ENCODE measurements around the gene PEX5. TPM values are rescaled to one million over a fixed set of nuclear protein-coding genes. Genes with fewer than 3 reads are reported as not detected.
"Not testable (repeated sequence)": the region's sequence is repeated elsewhere in the genome, so short reads cannot be mapped to it uniquely, and the experiment has no call there.

Gene PEX5
- total RNA-seq, 1 donor from 2014 or later = 50.2 TPM

DNA sequence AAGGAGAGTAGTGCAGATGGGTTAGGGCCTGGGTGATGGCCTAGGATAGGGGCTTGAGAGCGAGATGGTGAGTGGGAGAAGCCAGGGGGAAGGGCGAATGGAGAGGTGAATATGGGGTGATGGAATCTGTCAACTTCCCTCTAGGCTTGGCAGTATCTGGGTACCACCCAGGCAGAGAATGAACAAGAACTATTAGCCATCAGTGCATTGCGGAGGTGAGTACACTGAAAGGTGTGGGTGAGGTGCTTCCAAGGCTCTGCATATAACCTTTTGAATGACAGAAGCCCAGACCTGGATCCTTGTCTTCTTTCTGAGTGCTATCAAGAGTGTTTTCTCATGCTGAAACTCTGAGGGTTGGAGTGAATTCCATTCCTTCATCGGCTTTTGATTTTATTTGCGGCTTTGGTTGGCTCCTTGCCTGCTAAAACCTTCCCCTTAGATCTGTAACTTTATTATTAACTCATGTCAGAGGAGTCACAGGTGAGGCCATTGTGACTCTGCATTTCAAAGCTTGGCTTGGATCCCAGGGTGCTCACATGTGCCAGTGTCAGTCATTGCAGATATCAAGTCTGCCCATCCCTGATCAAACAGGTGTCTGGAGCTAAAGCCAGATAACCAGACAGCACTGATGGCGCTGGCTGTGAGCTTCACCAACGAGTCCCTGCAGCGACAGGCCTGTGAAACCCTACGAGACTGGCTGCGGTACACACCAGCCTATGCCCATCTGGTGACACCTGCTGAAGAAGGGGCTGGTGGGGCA, 18.6 kb downstream of the PEX5 start:
- no peak overlapping the region for H3K4me3 Mint-ChIP-seq
- H3K9me3 Mint-ChIP-seq = peaks cover 10% of the 10 kb centered on the region
- DNase-seq (ENCODE audit: extremely low spot score, unreplicated experiment) = no peak
- H3K27me3 Mint-ChIP-seq = no peaks in the 10 kb centered on the region
- TF ChIP-seq, protein P1, sequence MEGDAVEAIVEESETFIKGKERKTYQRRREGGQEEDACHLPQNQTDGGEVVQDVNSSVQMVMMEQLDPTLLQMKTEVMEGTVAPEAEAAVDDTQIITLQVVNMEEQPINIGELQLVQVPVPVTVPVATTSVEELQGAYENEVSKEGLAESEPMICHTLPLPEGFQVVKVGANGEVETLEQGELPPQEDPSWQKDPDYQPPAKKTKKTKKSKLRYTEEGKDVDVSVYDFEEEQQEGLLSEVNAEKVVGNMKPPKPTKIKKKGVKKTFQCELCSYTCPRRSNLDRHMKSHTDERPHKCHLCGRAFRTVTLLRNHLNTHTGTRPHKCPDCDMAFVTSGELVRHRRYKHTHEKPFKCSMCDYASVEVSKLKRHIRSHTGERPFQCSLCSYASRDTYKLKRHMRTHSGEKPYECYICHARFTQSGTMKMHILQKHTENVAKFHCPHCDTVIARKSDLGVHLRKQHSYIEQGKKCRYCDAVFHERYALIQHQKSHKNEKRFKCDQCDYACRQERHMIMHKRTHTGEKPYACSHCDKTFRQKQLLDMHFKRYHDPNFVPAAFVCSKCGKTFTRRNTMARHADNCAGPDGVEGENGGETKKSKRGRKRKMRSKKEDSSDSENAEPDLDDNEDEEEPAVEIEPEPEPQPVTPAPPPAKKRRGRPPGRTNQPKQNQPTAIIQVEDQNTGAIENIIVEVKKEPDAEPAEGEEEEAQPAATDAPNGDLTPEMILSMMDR (conservative IDR thresholded peaks at IDR 0.05) = no peak
- H3K36me3 Mint-ChIP-seq = peaks cover 79% of the 10 kb centered on the region
- no peaks in the 10 kb centered on the region for H3K4me1 Mint-ChIP-seq (ENCODE audit: unreplicated experiment)
- H3K27ac Mint-ChIP-seq = no peak overlapping the region

DNA sequence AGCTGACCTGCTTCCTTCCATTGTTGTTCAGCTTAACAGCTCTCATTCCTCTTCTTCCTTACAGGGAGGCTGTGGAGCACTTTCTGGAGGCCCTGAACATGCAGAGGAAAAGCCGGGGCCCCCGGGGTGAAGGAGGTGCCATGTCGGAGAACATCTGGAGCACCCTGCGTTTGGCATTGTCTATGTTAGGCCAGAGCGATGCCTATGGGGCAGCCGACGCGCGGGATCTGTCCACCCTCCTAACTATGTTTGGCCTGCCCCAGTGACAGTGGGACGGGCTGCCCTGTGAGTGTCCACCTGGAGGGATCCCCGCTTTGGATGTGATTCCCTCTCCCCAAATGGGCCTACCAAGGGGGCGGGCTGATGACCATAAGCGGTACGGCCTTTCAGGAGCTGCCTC, 20.5 kb downstream of the PEX5 start:
- Mint-ChIP-seq H3K27ac (no peak overlapping the region), H3K4me1 (ENCODE audit: unreplicated experiment) (no peaks in the 10 kb centered on the region), H3K36me3 (peaks cover 69% of the 10 kb centered on the region), H3K9me3 (peaks cover 10% of the 10 kb centered on the region), H3K27me3 (no peaks in the 10 kb centered on the region), H3K4me3 (no peak overlapping the region)
- no peak for DNase-seq (ENCODE audit: extremely low spot score, unreplicated experiment)
- TF ChIP-seq, protein P1 (conservative IDR thresholded peaks at IDR 0.05) = no peak

DNA sequence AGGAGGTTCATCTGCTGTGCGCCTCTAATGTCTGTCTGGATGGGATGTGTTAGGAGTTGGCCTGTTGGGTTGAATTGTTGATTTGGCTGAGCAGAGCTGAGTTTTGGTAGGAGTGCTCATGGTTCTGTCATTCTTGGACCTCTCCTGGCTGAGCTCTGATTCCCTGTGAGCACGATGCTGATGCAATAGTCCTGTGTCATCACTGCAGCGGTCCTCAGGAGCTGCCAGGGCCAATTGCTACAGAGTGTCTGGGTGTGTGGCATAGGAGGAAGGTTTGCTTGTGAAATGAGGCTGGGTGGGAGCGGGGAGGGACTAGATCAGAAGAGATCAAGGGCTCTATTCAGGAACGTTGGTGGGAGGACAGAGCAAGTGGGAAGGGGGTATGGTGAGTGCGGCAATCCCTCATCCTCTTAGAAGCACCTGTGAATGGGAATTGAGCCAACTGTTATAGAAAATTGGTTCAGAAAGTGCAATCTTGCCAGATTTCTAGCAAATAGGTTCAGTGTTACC, 21.2 kb downstream of the PEX5 start:
- TF ChIP-seq, protein P1 (conservative IDR thresholded peaks at IDR 0.05) = no peak
- H3K4me3 Mint-ChIP-seq = no peak overlapping the region
- no peak for DNase-seq (ENCODE audit: extremely low spot score, unreplicated experiment)

DNA sequence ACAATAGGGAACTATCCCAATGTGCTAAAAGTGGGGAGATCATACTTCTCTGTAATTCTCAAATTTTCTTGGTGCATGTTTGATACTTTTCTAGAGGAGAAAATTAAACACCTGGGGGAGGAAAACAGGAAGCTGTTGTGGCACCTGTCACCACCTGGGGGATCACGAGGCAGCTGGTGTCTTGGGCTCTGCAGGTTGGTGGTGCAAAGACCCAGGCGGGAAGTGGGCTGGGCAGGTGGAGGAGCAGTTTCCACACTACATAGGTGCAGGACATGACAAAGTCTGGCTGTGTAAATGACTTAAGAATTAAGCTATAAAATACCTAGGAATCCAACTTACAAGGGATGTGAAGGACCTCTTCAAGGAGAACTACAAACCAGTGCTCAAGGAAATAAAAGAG, 23.2 kb downstream of the PEX5 start:
- TF ChIP-seq, protein P1 (conservative IDR thresholded peaks at IDR 0.05) = no peak
- Mint-ChIP-seq H3K27ac (no peak overlapping the region), H3K4me3 (no peak overlapping the region), H3K9me3 (peaks cover 10% of the 10 kb centered on the region), H3K27me3 (no peaks in the 10 kb centered on the region), H3K4me1 (ENCODE audit: unreplicated experiment) (no peaks in the 10 kb centered on the region), H3K36me3 (peaks cover 45% of the 10 kb centered on the region)
- DNase-seq (ENCODE audit: extremely low spot score, unreplicated experiment) = no peak

More for the DNA sequence above, 21.2 kb downstream of the PEX5 start:
- Mint-ChIP-seq H3K36me3 (peaks cover 62% of the 10 kb centered on the region), H3K27me3 (no peaks in the 10 kb centered on the region), H3K4me1 (ENCODE audit: unreplicated experiment) (no peaks in the 10 kb centered on the region), H3K27ac (no peak overlapping the region), H3K9me3 (peaks cover 10% of the 10 kb centered on the region)

DNA sequence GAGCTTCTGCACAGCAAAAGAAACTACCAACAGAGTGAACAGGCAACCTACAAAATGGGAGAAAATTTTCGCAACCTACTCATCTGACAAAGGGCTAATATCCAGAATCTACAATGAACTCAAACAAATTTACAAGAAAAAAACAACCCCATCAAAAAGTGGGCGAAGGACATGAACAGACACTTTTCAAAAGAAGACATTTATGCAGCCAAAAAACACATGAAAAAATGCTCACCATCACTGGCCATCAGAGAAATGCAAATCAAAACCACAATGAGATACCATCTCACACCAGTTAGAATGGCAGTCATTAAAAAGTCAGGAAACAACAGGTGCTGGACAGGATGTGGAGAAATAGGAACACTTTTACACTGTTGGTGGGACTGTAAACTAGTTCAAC, 24.3 kb downstream of the PEX5 start:
- not testable (repeated sequence) for H3K9me3 Mint-ChIP-seq; H3K27ac Mint-ChIP-seq; DNase-seq (ENCODE audit: extremely low spot score, unreplicated experiment); H3K4me1 Mint-ChIP-seq (ENCODE audit: unreplicated experiment); H3K4me3 Mint-ChIP-seq; H3K27me3 Mint-ChIP-seq
- H3K36me3 Mint-ChIP-seq = peaks cover 35% of the 10 kb centered on the region

DNA sequence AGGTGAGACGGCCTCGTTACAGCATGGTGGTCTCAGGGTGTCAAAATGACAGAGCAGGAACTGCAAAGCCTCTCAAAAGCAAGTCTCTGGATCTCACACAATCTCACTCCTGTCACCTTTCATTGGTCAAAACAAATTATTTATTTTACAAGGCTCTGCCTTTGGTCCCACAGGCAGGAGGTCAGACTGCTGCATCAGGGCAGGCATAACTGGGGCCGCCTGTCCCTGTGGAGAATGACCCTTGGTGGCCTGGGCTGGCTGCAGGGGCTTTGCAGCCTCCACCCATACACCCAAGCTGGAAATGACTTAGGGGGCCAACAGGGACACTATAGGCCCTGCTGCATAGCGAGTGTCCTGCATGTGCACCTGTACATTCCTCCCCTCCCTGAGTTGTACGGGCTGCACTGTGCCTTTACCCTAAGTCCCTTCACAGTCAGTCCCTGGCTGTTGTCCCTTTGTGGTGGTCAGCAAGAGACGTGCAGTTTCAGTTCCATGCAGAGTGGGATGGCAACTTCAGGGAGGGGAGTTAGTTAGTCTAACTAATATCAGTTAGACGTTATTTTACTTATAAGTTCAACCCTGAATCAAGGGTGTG, 28.1 kb downstream of the PEX5 start:
- Mint-ChIP-seq H3K4me3 (no peak overlapping the region), H3K36me3 (peaks cover 5% of the 10 kb centered on the region), H3K27ac (no peak overlapping the region), H3K9me3 (peaks cover 3% of the 10 kb centered on the region), H3K27me3 (peaks cover 5% of the 10 kb centered on the region), H3K4me1 (ENCODE audit: unreplicated experiment) (no peaks in the 10 kb centered on the region)
- TF ChIP-seq, protein P1 (conservative IDR thresholded peaks at IDR 0.05) = no peak
- DNase-seq (ENCODE audit: extremely low spot score, unreplicated experiment) = no peak
